ENCODE measurements around the gene MRTFA. TPM values are rescaled to one million over a fixed set of nuclear protein-coding genes. Genes with fewer than 3 reads are reported as not detected.

Gene MRTFA
- total RNA-seq, 1 donor from 2014 or later: 99.3 TPM

- DNase-seq (ENCODE audit: low spot score in 2 of 2): no peak
- Histone ChIP-seq H3K27me3 (no peaks in the 10 kb centered on the region), H3K9me3 (no peaks in the 10 kb centered on the region), H3K27ac (no peak overlapping the region), H3K36me3 (no peaks in the 10 kb centered on the region), H3K4me1 (peaks cover 7 to 18% of the 10 kb centered on the region in 2 donors), H3K4me3 (no peak overlapping the region)
- TF ChIP-seq, protein P1, sequence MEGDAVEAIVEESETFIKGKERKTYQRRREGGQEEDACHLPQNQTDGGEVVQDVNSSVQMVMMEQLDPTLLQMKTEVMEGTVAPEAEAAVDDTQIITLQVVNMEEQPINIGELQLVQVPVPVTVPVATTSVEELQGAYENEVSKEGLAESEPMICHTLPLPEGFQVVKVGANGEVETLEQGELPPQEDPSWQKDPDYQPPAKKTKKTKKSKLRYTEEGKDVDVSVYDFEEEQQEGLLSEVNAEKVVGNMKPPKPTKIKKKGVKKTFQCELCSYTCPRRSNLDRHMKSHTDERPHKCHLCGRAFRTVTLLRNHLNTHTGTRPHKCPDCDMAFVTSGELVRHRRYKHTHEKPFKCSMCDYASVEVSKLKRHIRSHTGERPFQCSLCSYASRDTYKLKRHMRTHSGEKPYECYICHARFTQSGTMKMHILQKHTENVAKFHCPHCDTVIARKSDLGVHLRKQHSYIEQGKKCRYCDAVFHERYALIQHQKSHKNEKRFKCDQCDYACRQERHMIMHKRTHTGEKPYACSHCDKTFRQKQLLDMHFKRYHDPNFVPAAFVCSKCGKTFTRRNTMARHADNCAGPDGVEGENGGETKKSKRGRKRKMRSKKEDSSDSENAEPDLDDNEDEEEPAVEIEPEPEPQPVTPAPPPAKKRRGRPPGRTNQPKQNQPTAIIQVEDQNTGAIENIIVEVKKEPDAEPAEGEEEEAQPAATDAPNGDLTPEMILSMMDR (IDR thresholded peaks at IDR 0.05): no peak
- intact Hi-C loops (cut with DNase I): loop anchor here (5.0 kb wide), 2 partner anchors 43 to 93 kb away; no protein-coding TSS in a partner anchor
These were observed 32.3 kb upstream of the MRTFA start for GRCh38 chr22:40668611-40669411.

GRCh38 chr22:40666151-40666848, 29.8 kb upstream of the MRTFA start:
- no peaks in the 10 kb centered on the region for H3K9me3 ChIP-seq
- TF ChIP-seq, protein P1 (IDR thresholded peaks at IDR 0.05): no peak
- DNase-seq (ENCODE audit: low spot score in 2 of 2): no peak
- intact Hi-C loops (cut with DNase I): loop anchor here (5.0 kb wide), 2 partner anchors 46 to 96 kb away; no protein-coding TSS in a partner anchor
- no peaks in the 10 kb centered on the region for H3K27me3 ChIP-seq
- peak overlapping the region; percentile 86 to 92 for H3K27ac ChIP-seq
- no peak overlapping the region for H3K4me3 ChIP-seq
- peaks cover 7 to 18% of the 10 kb centered on the region in 2 donors for H3K4me1 ChIP-seq
- H3K36me3 ChIP-seq: no peaks in the 10 kb centered on the region

GRCh38 chr22:40665312-40665711, 28.8 kb upstream of the MRTFA start:
- intact Hi-C loops (cut with DNase I): loop anchor here (5.0 kb wide), 2 partner anchors 47 to 97 kb away; no protein-coding TSS in a partner anchor
- TF ChIP-seq, protein P1 (IDR thresholded peaks at IDR 0.05): no peak
- Histone ChIP-seq H3K9me3 (no peaks in the 10 kb centered on the region), H3K36me3 (no peaks in the 10 kb centered on the region), H3K27ac (peak overlapping the region; percentile 86 to 92), H3K4me1 (peaks cover 7 to 18% of the 10 kb centered on the region in 2 donors), H3K27me3 (no peaks in the 10 kb centered on the region), H3K4me3 (no peak overlapping the region)
- peak in 1 of 2 donors; percentile 86 for DNase-seq (ENCODE audit: low spot score in 2 of 2)

- DNase-seq (ENCODE audit: low spot score in 2 of 2): no peak
- intact Hi-C loops (cut with DNase I): no loop called here
- Histone ChIP-seq H3K27ac (no peak overlapping the region), H3K4me1 (peaks cover 7 to 18% of the 10 kb centered on the region in 2 donors), H3K9me3 (no peaks in the 10 kb centered on the region), H3K27me3 (no peaks in the 10 kb centered on the region), H3K36me3 (no peaks in the 10 kb centered on the region), H3K4me3 (no peak overlapping the region)
- TF ChIP-seq, protein P1 (IDR thresholded peaks at IDR 0.05): no peak
These were observed 25.2 kb upstream of the MRTFA start for GRCh38 chr22:40661671-40662070.

DNA sequence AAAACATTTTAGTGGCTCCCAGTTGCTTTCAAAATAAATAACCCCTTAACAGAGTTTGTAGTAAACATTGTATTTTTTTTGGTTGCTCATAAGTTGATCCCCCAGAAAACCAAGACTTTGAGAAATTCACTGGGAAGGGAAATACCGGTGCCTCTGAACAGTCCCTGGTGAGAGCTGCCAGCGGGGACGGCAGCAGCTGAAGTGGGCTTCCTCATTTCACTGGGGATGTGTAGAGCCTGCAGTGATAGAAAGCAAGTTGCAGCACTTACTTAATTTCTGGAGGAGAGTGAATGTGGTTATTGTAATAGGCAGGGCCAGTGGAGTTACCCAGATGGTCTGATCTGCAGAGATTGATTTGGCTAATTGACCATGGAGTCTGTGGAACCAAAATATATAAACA, 24.2 kb upstream of the MRTFA start:
- intact Hi-C loops (cut with DNase I): no loop called here
- TF ChIP-seq, protein P1 (IDR thresholded peaks at IDR 0.05): no peak
- no peak overlapping the region for H3K4me3 ChIP-seq

More for the DNA sequence above, 24.2 kb upstream of the MRTFA start:
- H3K4me1 ChIP-seq: peaks cover 7 to 10% of the 10 kb centered on the region in 2 donors
- H3K36me3 ChIP-seq: no peaks in the 10 kb centered on the region
- no peaks in the 10 kb centered on the region for H3K27me3 ChIP-seq
- no peak overlapping the region for H3K27ac ChIP-seq
- H3K9me3 ChIP-seq: no peaks in the 10 kb centered on the region
- DNase-seq (ENCODE audit: low spot score in 2 of 2): no peak

Data from ascending aorta (tissue), 2 donors.